Cardiac muscle cell (in vitro differentiated cells and primary cell): ENCODE data around the gene AKAP8. TPM values are rescaled to one million over a fixed set of nuclear protein-coding genes. Genes with fewer than 3 reads are reported as not detected.

Source experiments
- DNase-seq, 2 donors: peaks; one replicate each; pipeline versions ENCODE4 v3.0.0 to v3.0.0-alpha.2; 2010 to 2017; ENCODE audit warnings: low read depth in 1 of 2, low spot score in 1 of 2
- H3K27ac ChIP-seq: fragments of 200-600 bp; sonication (generic); 2 replicates; pipeline ENCODE4 v1.5.1; 2016
- H3K27me3 ChIP-seq: fragments of 200-600 bp; sonication (generic); 2 replicates; pipeline ENCODE4 v1.6.0; 2016; ENCODE audit warnings: control low read depth
- H3K36me3 ChIP-seq: fragments of 200-600 bp; sonication (generic); 2 replicates; pipeline ENCODE4 v1.5.1; 2016; ENCODE audit warnings: control low read depth
- H3K4me1 ChIP-seq: fragments of 200-600 bp; sonication (generic); 2 replicates; pipeline ENCODE4 v1.8.1; 2017; ENCODE audit warnings: low read depth, mild to moderate bottlenecking, mixed run types
- H3K4me3 ChIP-seq: fragments of 200-600 bp; sonication (generic); 2 replicates; pipeline ENCODE4 v1.5.1; 2016; ENCODE audit warnings: mild to moderate bottlenecking
- H3K9me3 ChIP-seq: fragments of 200-600 bp; sonication (generic); 2 replicates; pipeline ENCODE4 v1.5.1; 2017; ENCODE audit warnings: low read depth, mild to moderate bottlenecking, control low read depth
- polyA plus RNA-seq: library from polyadenylated mRNA; unstranded; fragments of >200 nt; fragmentation: Nextera tagmentation; extraction: Ambion mirVana; gene quantifications from 2 replicates; pipeline ENCODE4 v1.2.1, GENCODE V29; 2016
- total RNA-seq: library from RNA; depleted of rRNA; stranded (reverse); fragments of >200 nt; gene quantifications from 2 replicates; pipeline ENCODE4 v1.2.3, GENCODE V29; 2016
- TF ChIP-seq, protein P1 (sequence below): IDR thresholded peaks from 2 replicates; pipeline ENCODE4 v1.5.1; 2012; ENCODE audit warnings: low read depth, mild to moderate bottlenecking, low read length

AKAP8 gene
- total RNA-seq (16.3 and 34.5 TPM in 2 replicates), polyA plus RNA-seq (17.8 and 24.1 TPM in 2 replicates)

DNA sequence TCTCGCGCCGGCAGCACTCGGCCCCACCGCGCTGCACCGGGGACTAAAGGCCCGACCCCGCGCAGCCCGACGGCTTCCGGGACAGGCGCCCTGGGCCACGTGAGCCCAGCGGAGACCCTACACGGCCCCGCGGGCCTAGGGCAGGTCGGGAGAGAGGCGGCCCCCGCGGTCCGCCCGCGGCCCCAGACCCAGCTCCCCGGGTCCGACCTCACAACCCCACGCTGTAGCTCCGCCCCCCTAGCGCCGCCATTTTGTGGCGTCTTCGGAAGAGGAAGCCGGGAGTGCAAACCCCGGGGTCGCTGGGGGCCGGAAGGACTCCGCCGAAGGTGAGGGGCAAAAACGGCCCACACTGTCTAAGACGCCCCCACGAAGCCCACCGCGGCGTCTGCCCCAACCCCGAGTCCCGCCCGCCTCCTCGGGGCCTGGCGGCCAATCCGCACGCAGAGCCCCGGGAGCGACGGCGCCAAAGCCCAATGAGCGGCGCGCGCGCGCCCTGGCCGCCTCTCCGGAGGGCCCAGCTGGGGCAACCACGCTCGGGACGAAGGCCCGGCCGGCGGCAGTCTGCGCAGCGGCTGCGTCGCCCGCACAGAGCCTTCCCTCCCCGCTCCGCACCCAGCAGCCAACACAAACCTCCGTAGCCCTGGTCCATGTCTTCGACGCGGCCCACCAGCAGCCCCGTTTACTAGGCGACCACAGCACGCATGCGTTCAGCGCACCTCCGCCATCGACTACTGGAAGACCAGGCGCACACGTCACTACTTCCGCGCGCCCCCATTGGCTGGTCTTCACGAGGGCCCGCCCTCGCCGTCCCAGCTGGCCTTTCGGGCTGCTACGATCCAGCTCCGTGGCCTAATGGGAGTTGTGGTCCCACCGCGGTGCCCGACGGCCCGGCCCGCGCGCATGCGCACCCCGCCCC lies at the start of gene AKAP8:
Gene AKAP8, minus strand, starts transcription at position 705 of the 916 bp plus-strand sequence. Its CDS starts 56 bp downstream, at position 649.
- DNase-seq, result peak; percentile 99
- Histone ChIP-seq H3K27me3 (no peaks in the 10 kb centered on the region), H3K4me3 (peak within 1 kb of the TSS; percentile 88), H3K4me1 (peaks cover 11% of the 10 kb centered on the region), H3K36me3 (peaks cover 6% of the 10 kb centered on the region), H3K9me3 (no peaks in the 10 kb centered on the region), H3K27ac (peak within 1 kb of the TSS; percentile 96)
- TF ChIP-seq, protein P1, sequence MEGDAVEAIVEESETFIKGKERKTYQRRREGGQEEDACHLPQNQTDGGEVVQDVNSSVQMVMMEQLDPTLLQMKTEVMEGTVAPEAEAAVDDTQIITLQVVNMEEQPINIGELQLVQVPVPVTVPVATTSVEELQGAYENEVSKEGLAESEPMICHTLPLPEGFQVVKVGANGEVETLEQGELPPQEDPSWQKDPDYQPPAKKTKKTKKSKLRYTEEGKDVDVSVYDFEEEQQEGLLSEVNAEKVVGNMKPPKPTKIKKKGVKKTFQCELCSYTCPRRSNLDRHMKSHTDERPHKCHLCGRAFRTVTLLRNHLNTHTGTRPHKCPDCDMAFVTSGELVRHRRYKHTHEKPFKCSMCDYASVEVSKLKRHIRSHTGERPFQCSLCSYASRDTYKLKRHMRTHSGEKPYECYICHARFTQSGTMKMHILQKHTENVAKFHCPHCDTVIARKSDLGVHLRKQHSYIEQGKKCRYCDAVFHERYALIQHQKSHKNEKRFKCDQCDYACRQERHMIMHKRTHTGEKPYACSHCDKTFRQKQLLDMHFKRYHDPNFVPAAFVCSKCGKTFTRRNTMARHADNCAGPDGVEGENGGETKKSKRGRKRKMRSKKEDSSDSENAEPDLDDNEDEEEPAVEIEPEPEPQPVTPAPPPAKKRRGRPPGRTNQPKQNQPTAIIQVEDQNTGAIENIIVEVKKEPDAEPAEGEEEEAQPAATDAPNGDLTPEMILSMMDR, result no peak

DNA sequence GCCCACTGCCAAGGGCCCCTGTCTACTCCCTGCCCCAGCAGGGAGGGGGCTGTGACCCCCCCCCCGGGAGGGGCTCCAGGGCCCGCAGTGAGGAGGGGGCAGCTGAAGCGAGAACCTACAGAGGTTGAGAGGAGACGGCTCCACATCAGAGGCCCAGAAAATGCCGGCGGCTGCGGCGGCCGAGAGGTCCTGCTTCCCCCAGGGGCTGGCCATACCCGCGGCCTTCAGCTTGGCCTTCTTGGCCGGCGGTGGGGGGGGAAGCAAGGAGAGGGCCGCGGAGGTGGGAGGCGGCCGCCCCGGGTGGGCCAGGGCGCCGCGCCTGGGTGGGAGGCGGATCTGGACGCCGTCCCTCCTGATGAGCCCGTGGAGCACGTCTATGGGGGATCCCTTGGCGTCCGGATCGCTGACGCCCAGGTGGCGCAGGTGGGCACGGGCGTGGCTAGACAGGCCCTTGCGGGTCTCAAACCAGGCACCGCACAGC lies 48.4 kb upstream of the AKAP8 start:
- H3K4me1 ChIP-seq, result peaks cover 7% of the 10 kb centered on the region
- no peak overlapping the region for H3K4me3 ChIP-seq
- H3K9me3 ChIP-seq, result no peaks in the 10 kb centered on the region
- no peak for DNase-seq
- no peak overlapping the region for H3K27ac ChIP-seq
- TF ChIP-seq, protein P1, result no peak
- peaks cover 34% of the 10 kb centered on the region for H3K36me3 ChIP-seq
- no peaks in the 10 kb centered on the region for H3K27me3 ChIP-seq

DNA sequence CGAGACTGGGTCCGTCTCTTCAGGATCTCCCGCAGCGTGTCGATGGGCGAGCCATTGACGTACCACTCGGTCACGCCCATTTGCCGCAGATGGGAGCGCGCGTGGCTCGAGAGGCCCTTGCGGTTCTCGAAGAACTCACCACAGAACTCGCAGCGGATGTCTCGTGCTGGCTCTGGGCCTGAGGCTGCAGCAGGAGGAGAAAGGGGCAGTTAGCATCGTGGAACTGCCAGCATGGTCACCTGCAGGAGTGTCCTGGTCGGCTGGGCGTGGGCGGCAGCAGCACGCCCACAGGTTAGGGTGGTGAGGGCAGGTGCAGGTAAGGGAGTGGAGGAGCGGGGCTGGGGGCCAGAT lies 47.7 kb upstream of the AKAP8 start:
- peaks cover 36% of the 10 kb centered on the region for H3K36me3 ChIP-seq
- TF ChIP-seq, protein P1, result no peak
- no peaks in the 10 kb centered on the region for H3K27me3 ChIP-seq
- no peaks in the 10 kb centered on the region for H3K9me3 ChIP-seq
- no peak for DNase-seq
- no peak overlapping the region for H3K4me3 ChIP-seq
- peaks cover 7% of the 10 kb centered on the region for H3K4me1 ChIP-seq
- no peak overlapping the region for H3K27ac ChIP-seq

DNA sequence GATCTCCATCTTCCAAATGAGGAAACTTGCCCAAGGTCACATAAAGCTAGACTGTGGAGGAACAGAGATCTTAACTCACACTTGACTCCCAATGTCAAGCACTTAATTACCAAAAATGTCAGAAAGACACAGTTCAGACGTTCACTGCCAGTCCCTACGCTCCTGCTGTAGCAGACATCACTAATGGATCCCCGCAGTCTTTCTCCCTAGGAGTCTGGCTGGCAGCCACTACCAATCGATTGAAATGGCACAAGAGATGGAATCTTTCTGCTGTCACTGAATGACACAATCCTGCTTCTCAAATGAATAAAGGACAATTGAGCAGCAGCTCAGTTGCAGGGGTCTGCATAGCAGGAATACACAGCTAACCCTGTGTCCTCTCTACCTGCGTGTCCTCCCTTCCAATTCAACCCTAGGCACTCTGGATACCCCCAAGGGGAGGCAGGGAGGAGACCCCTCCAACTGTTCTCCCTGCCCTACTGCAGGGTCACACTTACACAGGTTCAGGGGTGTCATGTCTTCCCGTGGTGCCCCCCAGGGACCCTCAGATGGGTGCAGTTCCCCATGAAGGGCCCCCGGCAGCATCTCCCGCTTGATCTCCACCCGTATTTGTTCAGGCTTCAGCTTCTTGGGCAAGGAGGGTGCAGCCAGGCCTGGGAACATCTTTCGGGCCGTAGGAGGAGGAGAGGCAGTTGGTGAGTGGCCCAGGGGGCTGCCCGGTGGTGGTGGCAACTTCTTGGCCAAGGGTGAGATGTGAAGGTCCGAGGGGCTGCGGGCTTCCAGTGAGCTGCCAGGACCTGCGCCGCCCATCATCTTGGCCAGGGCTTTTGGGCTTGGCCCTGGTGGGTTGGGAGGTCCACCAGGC lies 47.1 kb upstream of the AKAP8 start:
- Histone ChIP-seq H3K27ac (no peak overlapping the region), H3K4me3 (no peak overlapping the region), H3K9me3 (no peaks in the 10 kb centered on the region), H3K4me1 (peaks cover 7% of the 10 kb centered on the region), H3K36me3 (peaks cover 36% of the 10 kb centered on the region), H3K27me3 (no peaks in the 10 kb centered on the region)
- TF ChIP-seq, protein P1, result no peak
- no peak for DNase-seq

DNA sequence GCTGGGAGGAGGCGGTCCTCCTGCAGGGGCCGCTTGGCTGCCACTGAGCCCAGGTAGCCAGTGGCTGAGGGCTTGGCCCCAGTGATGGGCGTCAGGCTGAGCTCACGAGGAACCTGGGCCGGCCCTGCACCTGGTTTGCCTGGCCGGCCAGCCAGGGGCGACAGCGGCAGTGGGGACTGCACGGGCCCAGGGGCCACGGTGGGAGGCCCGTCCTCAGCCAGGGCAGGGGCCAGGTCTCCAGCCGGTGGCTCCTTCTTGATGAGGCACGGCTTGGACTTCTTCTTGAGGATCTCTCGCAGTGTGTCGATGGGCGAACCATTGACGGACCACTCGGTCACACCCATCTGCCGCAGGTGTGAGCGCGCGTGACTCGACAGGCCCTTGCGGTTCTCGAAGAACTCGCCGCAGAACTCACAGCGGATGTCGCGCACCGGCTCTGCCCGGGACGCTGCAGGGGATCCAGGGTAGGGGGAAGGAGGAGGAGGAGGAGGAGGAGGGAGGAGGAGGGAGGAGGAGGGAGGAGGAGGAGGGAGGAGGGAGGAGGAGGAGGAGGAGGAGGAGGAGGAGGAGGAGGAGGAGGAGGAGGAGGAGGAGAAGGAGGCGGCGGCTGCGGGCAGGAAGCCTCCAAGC lies 45.8 kb upstream of the AKAP8 start:
- no peak overlapping the region for H3K4me3 ChIP-seq
- H3K27me3 ChIP-seq, result no peaks in the 10 kb centered on the region
- H3K36me3 ChIP-seq, result peaks cover 36% of the 10 kb centered on the region
- TF ChIP-seq, protein P1, result no peak
- no peak overlapping the region for H3K27ac ChIP-seq
- no peaks in the 10 kb centered on the region for H3K4me1 ChIP-seq
- no peaks in the 10 kb centered on the region for H3K9me3 ChIP-seq
- DNase-seq, result no peak
